K562 (cell line): Measurements from ENCODE around the gene USP10. TPM values are rescaled to one million over a fixed set of nuclear protein-coding genes. Genes with fewer than 3 reads are reported as not detected.

Experiments
- ATF1 ChIP-seq, 2 experiments: fragments of 450-650 bp in 1 of 2; IDR thresholded peaks; 2 replicates each; pipeline ENCODE4 v1.6.1; 2016; ENCODE audit warnings: missing compliant biosample characterization in 1 of 2, missing genetic modification characterization in 1 of 2
- BRD4 ChIP-seq: fragments of 200-600 bp; sonication (generic); IDR thresholded peaks from 2 replicates; pipeline ENCODE4 v1.6.1; 2017; ENCODE audit warnings: inconsistent platforms
- ELF1 ChIP-seq: fragments of 200-800 bp; sonication (Bioruptor generic); IDR thresholded peaks from 2 replicates; pipeline ENCODE4 v1.6.1; 2016; ENCODE audit warnings: missing genetic modification characterization, missing compliant biosample characterization
- FOXK1 ChIP-seq: sonication (generic); formaldehyde crosslinking; IDR thresholded peaks from 2 replicates; pipeline ENCODE4 v1.8.0; 2022; ENCODE audit warnings: missing genetic modification reagents, mild to moderate bottlenecking, borderline replicate concordance
- GATAD2B ChIP-seq: fragments of 450-650 bp; IDR thresholded peaks from 2 replicates; pipeline ENCODE4 v1.6.1; 2017; ENCODE audit warnings: mild to moderate bottlenecking, borderline replicate concordance
- MCM7 ChIP-seq, 2 experiments: fragments of 450-650 bp; IDR thresholded peaks; 2 replicates each; pipeline ENCODE4 v1.6.1; 2016 to 2018
- MEIS2 ChIP-seq: fragments of 450-650 bp; IDR thresholded peaks from 2 replicates; pipeline ENCODE4 v1.6.1; 2014; ENCODE audit warnings: mild to moderate bottlenecking; ENCODE audit not compliant: partially characterized antibody
- MYC ChIP-seq, 2 experiments: fragments of 250-450 bp in 1 of 2; sonication (Bioruptor Pico) in 1 of 2; IDR thresholded peaks; 2 replicates each; pipeline versions ENCODE4 v1.5.1 to v1.6.1; 2012 to 2021; ENCODE audit warnings: low read depth in 2 of 2, borderline replicate concordance in 1 of 2, improper control_type of control experiment in 1 of 2, low read length in 1 of 2, mild to moderate bottlenecking in 1 of 2, moderate library complexity in 1 of 2
- PHB2 ChIP-seq: fragments of 450-650 bp; IDR thresholded peaks from 2 replicates; pipeline ENCODE4 v1.6.1; 2017; ENCODE audit warnings: low read depth
- POLR2G ChIP-seq: fragments of 200-400 bp; formaldehyde crosslinking; IDR thresholded peaks from 2 replicates; pipeline ENCODE4 v1.6.1; 2017; ENCODE audit warnings: low read depth, mild to moderate bottlenecking, antibody characterized with exemption, low read length, moderate library complexity
- SMARCA4 ChIP-seq: fragments of 450-650 bp; IDR thresholded peaks from 2 replicates; pipeline ENCODE4 v1.6.1; 2016
- ZC3H4 ChIP-seq: sonication (generic); formaldehyde crosslinking; IDR thresholded peaks from 2 replicates; pipeline ENCODE4 v1.9.0; 2021; ENCODE audit warnings: missing genetic modification reagents, borderline replicate concordance
- ZNF12 ChIP-seq: sonication (generic); formaldehyde crosslinking; IDR thresholded peaks from 2 replicates; pipeline ENCODE4 v1.4.0; 2020; ENCODE audit warnings: mild to moderate bottlenecking, missing genetic modification reagents
- ZNF695 ChIP-seq: fragments of 450-650 bp; formaldehyde crosslinking; IDR thresholded peaks from 2 replicates; pipeline ENCODE4 v1.4.0; 2020; ENCODE audit warnings: mild to moderate bottlenecking, moderate library complexity
- polyA plus RNA-seq, 8 experiments: library from polyadenylated mRNA; depleted of rRNA in 4 of 8; stranded (reverse) in 5 of 8; unstranded in 3 of 8; fragments of >200 nt; fragmentation: Nextera tagmentation in 2 of 8; fragmentation: Illumina TruSeq in 1 of 8; extraction: Ambion mirVana in 2 of 8; extraction: Trizol in 1 of 8; gene quantifications; 2 replicates each; pipeline versions ENCODE4 v1.2.1 to v1.2.3, GENCODE V29; 2011 to 2014; ENCODE audit warnings: inconsistent platforms in 1 of 8, missing spikeins in 1 of 8
- total RNA-seq, 7 experiments: library from RNA; depleted of rRNA in 6 of 7; stranded (reverse); fragments of >200 nt in 6 of 7; fragmentation: Illumina TruSeq in 2 of 7; extraction: Trizol in 2 of 7; gene quantifications; 2 replicates each; pipeline versions ENCODE4 v1.2.1 to v1.2.3, GENCODE V29; 2011 to 2021; ENCODE audit warnings: low replicate concordance in 1 of 7
- TF ChIP-seq, protein P1 (sequence below): IDR thresholded peaks from 2 replicates; pipeline ENCODE4 v1.6.1; 2014; ENCODE audit warnings: antibody characterized with exemption
- TF ChIP-seq, protein P2 (sequence below), 2 experiments: fragments of 150-350 bp in 1 of 2; IDR thresholded peaks; 2 replicates each; pipeline ENCODE4 v1.6.1; 2012 to 2016; ENCODE audit warnings: low read depth in 2 of 2, low read length in 2 of 2, mild to moderate bottlenecking in 1 of 2, moderate library complexity in 1 of 2
- TF ChIP-seq, protein P3 (sequence below): fragments of 450-650 bp; formaldehyde crosslinking; IDR thresholded peaks from 2 replicates; pipeline ENCODE4 v1.4.0; 2022; ENCODE audit warnings: missing genetic modification characterization
- TF ChIP-seq, protein P4 (sequence below): fragments of 250-450 bp; sonication (Bioruptor Pico); IDR thresholded peaks from 2 replicates; pipeline ENCODE4 v1.5.0; 2021; ENCODE audit warnings: mild to moderate bottlenecking, moderate library complexity

The USP10 gene
- total and polyA plus RNA-seq, 9 of the 15 experiments (the other 6 are each of a cell fraction or from before 2014, with no cell fraction given) = 61.7 to 197 (median 116) TPM

DNA sequence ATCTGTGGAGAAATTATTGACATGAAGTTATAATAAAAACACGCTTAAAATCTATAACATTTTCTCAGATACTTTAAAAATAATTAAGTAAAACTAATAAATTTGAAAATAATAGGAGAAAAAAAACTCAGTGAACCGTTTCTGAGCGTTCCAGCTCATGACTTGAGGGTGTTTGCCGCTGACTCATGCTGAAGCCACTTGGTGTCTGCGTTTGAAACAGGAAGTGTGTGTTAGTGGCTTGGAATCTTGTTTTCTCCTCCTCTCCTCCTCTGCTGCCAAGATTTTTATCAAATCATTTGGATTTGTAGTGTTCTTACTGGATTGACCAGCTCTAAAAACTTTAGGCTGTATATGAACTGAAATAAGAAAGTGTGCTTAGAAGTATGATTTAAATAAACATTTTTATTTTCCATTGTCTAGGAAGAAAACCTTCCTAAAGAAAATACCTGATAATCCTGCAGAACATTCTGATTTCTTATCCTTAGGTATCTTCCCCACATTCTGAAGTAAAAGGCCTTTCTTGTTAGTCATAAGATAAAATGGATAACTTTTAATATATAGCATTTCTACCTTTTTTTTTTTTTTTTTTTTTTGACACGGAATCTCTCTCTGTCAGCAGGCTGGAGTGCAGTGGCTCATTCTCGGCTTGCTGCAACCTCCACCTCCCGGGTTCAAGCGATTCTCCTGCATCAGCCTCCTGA is 30.8 kb downstream of the USP10 start (continued):
- TF ChIP-seq GATAD2B (peak; percentile 51), POLR2G (no peak), MEIS2 (peak; percentile 41), ELF1 (tag) (peak; percentile 85), ATF1 (CRISPR knock-in tag; IDR thresholded peaks at IDR 0.05) (no peak), ATF1 (tag; IDR thresholded peaks at IDR 0.05) (0 out of 2 replicates have a peak, but pooled peaks have one; percentile 22), ZC3H4 (CRISPR knock-in tag) (no peak), SMARCA4 (peak; percentile 81), PHB2 (no peak), ZNF12 (CRISPR knock-in tag) (no peak), MCM7 (IDR thresholded peaks at IDR 0.05) (no peak), ZNF695 (no peak), MYC (IDR thresholded peaks at IDR 0.05; ENCODE audit: low read depth, low read length) (peak; percentile 73), MYC (CRISPR knock-in tag; IDR thresholded peaks at IDR 0.05; ENCODE audit: borderline replicate concordance, low read depth) (no peak), BRD4 (no peak), FOXK1 (no peak)
- TF ChIP-seq, protein P1, sequence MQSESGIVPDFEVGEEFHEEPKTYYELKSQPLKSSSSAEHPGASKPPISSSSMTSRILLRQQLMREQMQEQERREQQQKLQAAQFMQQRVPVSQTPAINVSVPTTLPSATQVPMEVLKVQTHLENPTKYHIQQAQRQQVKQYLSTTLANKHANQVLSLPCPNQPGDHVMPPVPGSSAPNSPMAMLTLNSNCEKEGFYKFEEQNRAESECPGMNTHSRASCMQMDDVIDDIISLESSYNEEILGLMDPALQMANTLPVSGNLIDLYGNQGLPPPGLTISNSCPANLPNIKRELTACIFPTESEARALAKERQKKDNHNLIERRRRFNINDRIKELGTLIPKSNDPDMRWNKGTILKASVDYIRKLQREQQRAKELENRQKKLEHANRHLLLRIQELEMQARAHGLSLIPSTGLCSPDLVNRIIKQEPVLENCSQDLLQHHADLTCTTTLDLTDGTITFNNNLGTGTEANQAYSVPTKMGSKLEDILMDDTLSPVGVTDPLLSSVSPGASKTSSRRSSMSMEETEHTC = 0 out of 2 replicates have a peak, but pooled peaks have one; percentile 61
- TF ChIP-seq, protein P2, sequence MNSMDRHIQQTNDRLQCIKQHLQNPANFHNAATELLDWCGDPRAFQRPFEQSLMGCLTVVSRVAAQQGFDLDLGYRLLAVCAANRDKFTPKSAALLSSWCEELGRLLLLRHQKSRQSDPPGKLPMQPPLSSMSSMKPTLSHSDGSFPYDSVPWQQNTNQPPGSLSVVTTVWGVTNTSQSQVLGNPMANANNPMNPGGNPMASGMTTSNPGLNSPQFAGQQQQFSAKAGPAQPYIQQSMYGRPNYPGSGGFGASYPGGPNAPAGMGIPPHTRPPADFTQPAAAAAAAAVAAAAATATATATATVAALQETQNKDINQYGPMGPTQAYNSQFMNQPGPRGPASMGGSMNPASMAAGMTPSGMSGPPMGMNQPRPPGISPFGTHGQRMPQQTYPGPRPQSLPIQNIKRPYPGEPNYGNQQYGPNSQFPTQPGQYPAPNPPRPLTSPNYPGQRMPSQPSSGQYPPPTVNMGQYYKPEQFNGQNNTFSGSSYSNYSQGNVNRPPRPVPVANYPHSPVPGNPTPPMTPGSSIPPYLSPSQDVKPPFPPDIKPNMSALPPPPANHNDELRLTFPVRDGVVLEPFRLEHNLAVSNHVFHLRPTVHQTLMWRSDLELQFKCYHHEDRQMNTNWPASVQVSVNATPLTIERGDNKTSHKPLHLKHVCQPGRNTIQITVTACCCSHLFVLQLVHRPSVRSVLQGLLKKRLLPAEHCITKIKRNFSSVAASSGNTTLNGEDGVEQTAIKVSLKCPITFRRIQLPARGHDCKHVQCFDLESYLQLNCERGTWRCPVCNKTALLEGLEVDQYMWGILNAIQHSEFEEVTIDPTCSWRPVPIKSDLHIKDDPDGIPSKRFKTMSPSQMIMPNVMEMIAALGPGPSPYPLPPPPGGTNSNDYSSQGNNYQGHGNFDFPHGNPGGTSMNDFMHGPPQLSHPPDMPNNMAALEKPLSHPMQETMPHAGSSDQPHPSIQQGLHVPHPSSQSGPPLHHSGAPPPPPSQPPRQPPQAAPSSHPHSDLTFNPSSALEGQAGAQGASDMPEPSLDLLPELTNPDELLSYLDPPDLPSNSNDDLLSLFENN (IDR thresholded peaks at IDR 0.05; ENCODE audit: low read depth in 2 of 2, low read length in 2 of 2) = no peak
- TF ChIP-seq, protein P3, sequence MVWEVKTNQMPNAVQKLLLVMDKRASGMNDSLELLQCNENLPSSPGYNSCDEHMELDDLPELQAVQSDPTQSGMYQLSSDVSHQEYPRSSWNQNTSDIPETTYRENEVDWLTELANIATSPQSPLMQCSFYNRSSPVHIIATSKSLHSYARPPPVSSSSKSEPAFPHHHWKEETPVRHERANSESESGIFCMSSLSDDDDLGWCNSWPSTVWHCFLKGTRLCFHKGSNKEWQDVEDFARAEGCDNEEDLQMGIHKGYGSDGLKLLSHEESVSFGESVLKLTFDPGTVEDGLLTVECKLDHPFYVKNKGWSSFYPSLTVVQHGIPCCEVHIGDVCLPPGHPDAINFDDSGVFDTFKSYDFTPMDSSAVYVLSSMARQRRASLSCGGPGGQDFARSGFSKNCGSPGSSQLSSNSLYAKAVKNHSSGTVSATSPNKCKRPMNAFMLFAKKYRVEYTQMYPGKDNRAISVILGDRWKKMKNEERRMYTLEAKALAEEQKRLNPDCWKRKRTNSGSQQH (CRISPR knock-in tag) = 0 out of 2 replicates have a peak, but pooled peaks have one; percentile 9
- TF ChIP-seq, protein P4, sequence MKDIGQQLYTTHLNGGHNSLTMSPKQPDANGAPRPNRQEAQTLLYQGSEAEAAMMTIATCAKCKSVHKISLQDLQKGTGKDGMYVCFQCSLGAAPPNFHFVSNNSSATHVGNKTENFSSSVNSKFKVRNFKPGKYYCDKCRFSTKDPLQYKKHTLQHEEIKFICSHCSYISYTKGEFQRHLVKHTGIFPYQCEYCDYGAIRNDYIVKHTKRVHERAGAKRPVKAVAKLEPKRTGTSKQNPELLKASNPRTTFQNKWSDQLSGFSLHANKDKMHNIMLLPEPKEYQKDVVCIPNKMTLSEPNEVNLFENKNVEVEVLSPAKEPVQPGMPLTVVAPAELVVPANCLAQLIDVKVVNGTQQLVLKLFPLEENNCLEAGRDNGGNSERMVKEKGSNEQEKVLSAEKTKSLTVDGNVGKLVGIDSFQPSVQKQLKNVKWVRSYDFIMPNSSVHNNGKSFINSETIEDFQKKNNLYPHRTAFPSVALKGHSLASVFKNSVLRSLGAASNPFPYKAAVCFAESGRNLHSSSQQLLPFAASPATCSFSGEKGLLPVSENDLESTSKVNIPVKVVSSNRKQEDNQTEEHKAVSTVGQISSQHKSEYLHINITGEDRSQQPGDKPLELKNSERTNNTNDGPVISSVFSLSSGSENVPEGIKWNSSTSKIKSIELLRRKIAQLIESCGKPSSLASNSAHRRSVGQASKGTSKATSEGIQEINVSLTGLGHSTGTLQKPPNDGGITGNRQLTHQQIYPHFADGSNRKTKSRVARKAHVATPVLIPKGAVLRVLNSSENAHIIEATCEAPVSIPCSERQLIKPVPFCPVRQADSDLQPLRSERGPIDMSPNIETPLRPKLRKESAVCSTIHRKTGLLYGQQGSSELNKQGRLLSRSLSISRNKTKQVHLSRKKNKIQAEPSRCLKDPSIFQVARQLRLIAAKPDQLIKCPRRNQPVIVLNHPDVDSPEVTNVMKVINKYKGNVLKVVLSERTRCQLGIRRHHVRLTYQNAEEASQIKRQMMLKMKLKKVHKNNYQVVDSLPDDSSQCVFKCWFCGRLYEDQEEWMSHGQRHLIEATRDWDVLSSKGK (CRISPR knock-in tag) = no peak
